ENCODE results near the gene KNCN.

DNA sequence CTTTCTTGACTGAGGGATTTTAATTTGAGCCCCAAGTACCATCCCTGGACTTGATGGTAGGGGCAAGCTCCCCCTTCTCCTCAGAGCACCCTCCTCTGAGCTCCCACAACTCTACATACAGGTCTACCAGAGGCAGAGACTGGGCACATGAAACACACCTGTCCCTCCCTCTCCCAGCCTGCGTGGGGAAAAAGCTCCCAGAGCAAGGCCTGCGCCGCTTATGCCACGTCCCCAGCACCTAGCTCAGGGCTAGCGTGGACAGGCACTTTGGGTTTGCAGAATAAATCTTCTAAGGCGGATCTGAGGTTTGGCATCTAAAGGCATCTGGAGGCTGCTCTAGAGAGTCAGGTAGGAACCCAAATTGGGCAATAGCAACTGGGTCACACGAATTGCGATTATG lies 7.5 kb upstream of the KNCN start:
- TF ChIP-seq GATA2 (IDR thresholded peaks at IDR 0.05; ENCODE audit: low read depth, low read length) (no peak), GATA3 (IDR thresholded peaks at IDR 0.05; ENCODE audit: low read depth, low read length) (no peak)
